Measurements from ENCODE around the gene C1orf105. TPM values are rescaled to one million over a fixed set of nuclear protein-coding genes. Genes with fewer than 3 reads are reported as not detected.

Gene C1orf105
- total and polyA plus RNA-seq, 2 of the 8 experiments (the other 6 are each of a cell fraction or from before 2014, with no cell fraction given): not detected

DNA sequence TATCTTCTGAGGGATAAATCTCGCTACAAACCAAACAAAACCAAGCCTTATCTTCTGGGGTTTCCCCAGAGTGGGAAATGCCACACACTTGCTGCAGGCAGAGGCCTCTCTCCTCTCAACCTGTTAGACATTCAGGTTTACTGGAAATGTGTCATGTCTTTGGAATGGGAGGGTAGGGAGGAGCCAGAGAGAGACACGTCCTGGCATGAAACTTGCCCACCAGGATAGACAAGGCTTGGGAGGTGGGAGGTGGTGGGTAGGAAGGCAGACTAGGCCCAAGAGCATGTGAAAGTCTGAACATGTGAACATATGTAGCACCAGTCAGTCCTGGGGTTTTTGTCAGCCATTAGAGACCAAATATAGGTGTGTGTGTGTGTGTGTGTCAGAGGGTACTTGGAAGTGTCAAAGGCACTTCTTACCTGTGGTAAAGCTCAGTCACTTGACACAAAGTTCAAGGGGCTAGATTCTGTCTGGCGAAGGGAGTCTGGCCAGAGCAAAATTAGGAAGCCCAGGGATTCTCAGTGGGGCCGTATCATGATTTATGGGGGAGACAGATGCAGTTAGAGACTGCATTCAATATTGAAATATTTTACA lies 55.8 kb downstream of the C1orf105 start:
- Histone ChIP-seq H4K91ac (replicated peaks; ENCODE audit: insufficient read length, low read length) (no peak overlapping the region), H4K8ac (ENCODE audit: extremely low read depth, insufficient read depth, low read length) (no peak overlapping the region), H3K9me3 (ENCODE audit: insufficient read depth in 2 of 2, low read depth in 1 of 2, low read length in 1 of 2) (no peaks in the 10 kb centered on the region), H2BK5ac (ENCODE audit: low read depth, low read length) (peak overlapping the region; percentile 64; the same call in 1 of the 2 replicates), H3K27me3 (replicated peaks in 1 of 4; ENCODE audit: control insufficient read depth in 3 of 4, extremely low read depth in 1 of 4, insufficient read depth in 3 of 4, low read length in 3 of 4) (no peaks in the 10 kb centered on the region), H2BK15ac (ENCODE audit: low read length) (peak overlapping the region; percentile 36; the same call in 1 of the 2 replicates), H3K79me2 (ENCODE audit: control insufficient read depth in 1 of 2, insufficient read depth in 2 of 2, low read length in 2 of 2) (no peaks in the 10 kb centered on the region), H3K14ac (ENCODE audit: insufficient read length) (no peak overlapping the region), H4K5ac (ENCODE audit: insufficient read length, low read depth, low read length) (no peak overlapping the region), H3K23me2 (ENCODE audit: low read depth, low read length) (no peaks in the 10 kb centered on the region), H3K18ac (ENCODE audit: extremely low read depth, low read length) (no peak overlapping the region), H3K79me1 (ENCODE audit: low read depth, low read length) (no peaks in the 10 kb centered on the region), H3K9ac (replicated peaks in 1 of 4; ENCODE audit: extremely low read depth in 1 of 4, low read depth in 3 of 4, low read length in 3 of 4) (no peak overlapping the region; a peak in 2 of 7 replicates), H3K56ac (replicated peaks; ENCODE audit: insufficient read length, low read depth, low read length) (no peak overlapping the region), H3K4me2 (ENCODE audit: insufficient read depth in 1 of 2, low read depth in 2 of 2, low read length in 2 of 2) (no peak overlapping the region), H2AFZ (ENCODE audit: low read length) (peak overlapping the region; percentile 86; the same call in 1 of the 2 replicates), H2BK20ac (ENCODE audit: low read length) (0 out of 2 replicates have a peak overlapping the region, but pooled peaks have one; percentile 40), H2BK120ac (replicated peaks; ENCODE audit: low read depth, low read length) (no peak overlapping the region), H3K36me3 (ENCODE audit: control insufficient read depth in 2 of 4, insufficient read depth in 4 of 4, low read length in 3 of 4) (no peaks in the 10 kb centered on the region), H3K27ac (ENCODE audit: low read depth, low read length) (no peak overlapping the region), H3K4me1 (replicated peaks in 1 of 4; ENCODE audit: control insufficient read depth in 3 of 4, insufficient read depth in 4 of 4, low read length in 3 of 4) (no peaks in the 10 kb centered on the region; a peak in 1 of 7 replicates), H2BK12ac (ENCODE audit: low read depth, low read length) (no peak overlapping the region; the same call in 1 of the 2 replicates), H3K4me3 (ENCODE audit: extremely low read depth in 1 of 4, insufficient read depth in 2 of 4, low read depth in 3 of 4, low read length in 4 of 4) (no peak overlapping the region), H4K20me1 (replicated peaks in 1 of 2; ENCODE audit: control insufficient read depth in 1 of 2, insufficient read depth in 2 of 2, low read length in 2 of 2) (no peaks in the 10 kb centered on the region), H3K4ac (replicated peaks; ENCODE audit: insufficient read length, low read depth, low read length) (no peak overlapping the region), H2AK5ac (ENCODE audit: low read depth, low read length) (no peak overlapping the region), H3K23ac (ENCODE audit: insufficient read length) (no peak overlapping the region)
- DNase-seq (ENCODE audit: low read depth in 1 of 2, low spot score in 2 of 2) (no peak), FAIRE-seq (no peak)
- ChIA-PET POLR2A (ENCODE audit: partially characterized antibody) (no interaction called here), CTCF (ENCODE audit: partially characterized antibody) (no interaction called here)
- 85% methylated on average over 4 of the region's 4 CpGs; no CpG with 5 or more reads in 1 of the 2 experiments for WGBS, 2 experiments (ENCODE audit: extremely low coverage in 1 of 2, insufficient coverage in 1 of 2, insufficient read length in 1 of 2, insufficient replicate concordance in 2 of 2, low coverage in 1 of 2, low lambda C conversion rate in 2 of 2, missing lambda C conversion rate in 1 of 2)
- TF ChIP-seq SP1 (IDR thresholded peaks at IDR 0.05; ENCODE audit: low read depth, low read length) (no peak), ASH2L (IDR thresholded peaks at IDR 0.05; ENCODE audit: low read length) (no peak), BCL11A (IDR thresholded peaks at IDR 0.05; ENCODE audit: low read depth in 2 of 2, low read length in 2 of 2) (no peak), SUZ12 (IDR thresholded peaks at IDR 0.05; ENCODE audit: low read length) (no peak), GTF2F1 (IDR thresholded peaks at IDR 0.05; ENCODE audit: borderline replicate concordance, low read depth, low read length) (no peak), HDAC2 (IDR thresholded peaks at IDR 0.05; ENCODE audit: borderline replicate concordance in 1 of 2, low read depth in 2 of 2, low read length in 2 of 2) (no peak), RXRA (IDR thresholded peaks at IDR 0.05; ENCODE audit: insufficient read depth, low read depth, low read length) (no peak), POLR2A (IDR thresholded peaks at IDR 0.05; ENCODE audit: control extremely low read depth in 1 of 2, low read depth in 2 of 2, low read length in 2 of 2) (no peak), KDM5A (IDR thresholded peaks at IDR 0.05; ENCODE audit: low read length) (no peak), RAD21 (IDR thresholded peaks at IDR 0.05 in 1 of 2, conservative IDR thresholded peaks at IDR 0.05 in 1 of 2; ENCODE audit: low read depth in 2 of 2, low read length in 2 of 2) (no peak)
- TF ChIP-seq, protein P1, sequence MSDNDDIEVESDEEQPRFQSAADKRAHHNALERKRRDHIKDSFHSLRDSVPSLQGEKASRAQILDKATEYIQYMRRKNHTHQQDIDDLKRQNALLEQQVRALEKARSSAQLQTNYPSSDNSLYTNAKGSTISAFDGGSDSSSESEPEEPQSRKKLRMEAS (IDR thresholded peaks at IDR 0.05): no peak
- TF ChIP-seq, protein P2, sequence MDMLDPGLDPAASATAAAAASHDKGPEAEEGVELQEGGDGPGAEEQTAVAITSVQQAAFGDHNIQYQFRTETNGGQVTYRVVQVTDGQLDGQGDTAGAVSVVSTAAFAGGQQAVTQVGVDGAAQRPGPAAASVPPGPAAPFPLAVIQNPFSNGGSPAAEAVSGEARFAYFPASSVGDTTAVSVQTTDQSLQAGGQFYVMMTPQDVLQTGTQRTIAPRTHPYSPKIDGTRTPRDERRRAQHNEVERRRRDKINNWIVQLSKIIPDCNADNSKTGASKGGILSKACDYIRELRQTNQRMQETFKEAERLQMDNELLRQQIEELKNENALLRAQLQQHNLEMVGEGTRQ (IDR thresholded peaks at IDR 0.05; ENCODE audit: low read length): no peak
